Measurements from ENCODE around the gene CDRT15L2.
A peak's percentile ranks its signal among the peaks of the same experiment; 100 is the strongest.
"Not testable (repeated sequence)": the region's sequence is repeated elsewhere in the genome, so short reads cannot be mapped to it uniquely, and the experiment has no call there.

CDRT15L2 gene

GRCh38 chr17:20579424-20579823, at the start of gene CDRT15L2:
Gene CDRT15L2, plus strand, starts transcription at chr17:20579724. Its CDS starts 20 bp downstream, at chr17:20579744.
- H3K4me3 ChIP-seq (replicated peaks; ENCODE audit: low read depth, low read length); DNase-seq (ENCODE audit: extremely low read depth, low read depth): not testable (repeated sequence)

- not testable (repeated sequence) for DNase-seq (ENCODE audit: extremely low read depth, low read depth); H3K4me3 ChIP-seq (replicated peaks; ENCODE audit: low read depth, low read length)
These were observed 49.4 kb upstream of the CDRT15L2 start for GRCh38 chr17:20530104-20530503.

GRCh38 chr17:20532544-20533090, 46.9 kb upstream of the CDRT15L2 start:
- H3K4me3 ChIP-seq (replicated peaks; ENCODE audit: low read depth, low read length), result peak overlapping the region; percentile 40
- DNase-seq (ENCODE audit: extremely low read depth, low read depth), result not testable (repeated sequence)

GRCh38 chr17:20533206-20533605, 46.3 kb upstream of the CDRT15L2 start:
- peak overlapping the region; percentile 40 for H3K4me3 ChIP-seq (replicated peaks; ENCODE audit: low read depth, low read length)
- not testable (repeated sequence) for DNase-seq (ENCODE audit: extremely low read depth, low read depth)

- not testable (repeated sequence) for DNase-seq (ENCODE audit: extremely low read depth, low read depth); H3K4me3 ChIP-seq (replicated peaks; ENCODE audit: low read depth, low read length)
These were observed 44.6 kb upstream of the CDRT15L2 start for GRCh38 chr17:20534711-20535550.

- DNase-seq (ENCODE audit: extremely low read depth, low read depth); H3K4me3 ChIP-seq (replicated peaks; ENCODE audit: low read depth, low read length): not testable (repeated sequence)
These were observed 39.1 kb upstream of the CDRT15L2 start for GRCh38 chr17:20540414-20540813.

- not testable (repeated sequence) for DNase-seq (ENCODE audit: extremely low read depth, low read depth); H3K4me3 ChIP-seq (replicated peaks; ENCODE audit: low read depth, low read length)
These were observed 38.7 kb upstream of the CDRT15L2 start for GRCh38 chr17:20540865-20541264.

- not testable (repeated sequence) for H3K4me3 ChIP-seq (replicated peaks; ENCODE audit: low read depth, low read length); DNase-seq (ENCODE audit: extremely low read depth, low read depth)
These were observed 37.5 kb upstream of the CDRT15L2 start for GRCh38 chr17:20541853-20542546.

GRCh38 chr17:20547923-20548322, 31.6 kb upstream of the CDRT15L2 start:
- H3K4me3 ChIP-seq (replicated peaks; ENCODE audit: low read depth, low read length); DNase-seq (ENCODE audit: extremely low read depth, low read depth): not testable (repeated sequence)

GRCh38 chr17:20552920-20553319, 26.6 kb upstream of the CDRT15L2 start:
- DNase-seq (ENCODE audit: extremely low read depth, low read depth); H3K4me3 ChIP-seq (replicated peaks; ENCODE audit: low read depth, low read length): not testable (repeated sequence)

GRCh38 chr17:20554728-20555127, 24.8 kb upstream of the CDRT15L2 start:
- H3K4me3 ChIP-seq (replicated peaks; ENCODE audit: low read depth, low read length); DNase-seq (ENCODE audit: extremely low read depth, low read depth): not testable (repeated sequence)

GRCh38 chr17:20555135-20556010, 24.2 kb upstream of the CDRT15L2 start:
- H3K4me3 ChIP-seq (replicated peaks; ENCODE audit: low read depth, low read length); DNase-seq (ENCODE audit: extremely low read depth, low read depth): not testable (repeated sequence)

GRCh38 chr17:20558096-20558495, 21.4 kb upstream of the CDRT15L2 start:
- not testable (repeated sequence) for DNase-seq (ENCODE audit: extremely low read depth, low read depth); H3K4me3 ChIP-seq (replicated peaks; ENCODE audit: low read depth, low read length)

GRCh38 chr17:20559018-20559417, 20.5 kb upstream of the CDRT15L2 start:
- not testable (repeated sequence) for H3K4me3 ChIP-seq (replicated peaks; ENCODE audit: low read depth, low read length); DNase-seq (ENCODE audit: extremely low read depth, low read depth)

All from HFF-Myc (cell line).